ENCODE data around the gene RGMA.

Gene RGMA

DNA sequence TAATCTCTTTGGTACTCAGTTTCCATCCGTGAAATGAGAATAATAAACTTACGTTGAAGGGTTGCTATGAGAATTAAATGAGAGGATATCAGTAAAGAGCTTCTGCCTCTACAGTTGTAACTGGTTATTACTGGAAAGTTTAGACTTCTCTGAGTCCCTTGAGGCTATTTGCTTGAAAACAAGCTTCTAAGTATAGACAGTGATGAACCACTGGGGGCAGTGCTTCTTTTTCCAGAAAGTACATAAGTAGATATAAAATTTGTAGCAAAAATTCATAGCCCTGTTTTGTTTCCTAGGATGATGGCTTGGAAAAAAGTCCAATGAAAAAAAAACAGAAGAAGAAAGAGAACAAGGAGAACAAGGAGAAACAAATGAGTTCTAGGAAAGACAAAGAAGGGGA, 87.1 kb downstream of the RGMA start:
- no peak for DNase-seq

DNA sequence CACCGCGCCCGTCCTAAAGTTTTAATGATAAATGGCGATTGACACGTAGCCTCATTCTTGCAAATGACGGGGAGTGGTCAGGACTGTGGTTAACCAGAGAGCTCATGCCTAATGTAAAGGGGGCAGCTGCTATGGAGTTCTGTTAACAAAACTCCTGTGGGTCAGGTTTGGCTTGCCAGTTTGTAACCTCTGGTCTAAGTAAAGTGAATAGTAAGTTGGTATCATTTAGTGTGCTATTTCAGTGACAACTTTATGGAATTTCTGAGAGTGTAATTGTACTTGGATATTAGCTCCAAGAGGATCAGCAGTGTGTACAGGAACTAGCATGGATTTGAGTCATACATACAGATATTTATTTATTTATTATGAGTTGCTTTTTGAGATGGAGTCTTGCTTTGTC, 87.9 kb downstream of the RGMA start:
- DNase-seq = no peak

DNA sequence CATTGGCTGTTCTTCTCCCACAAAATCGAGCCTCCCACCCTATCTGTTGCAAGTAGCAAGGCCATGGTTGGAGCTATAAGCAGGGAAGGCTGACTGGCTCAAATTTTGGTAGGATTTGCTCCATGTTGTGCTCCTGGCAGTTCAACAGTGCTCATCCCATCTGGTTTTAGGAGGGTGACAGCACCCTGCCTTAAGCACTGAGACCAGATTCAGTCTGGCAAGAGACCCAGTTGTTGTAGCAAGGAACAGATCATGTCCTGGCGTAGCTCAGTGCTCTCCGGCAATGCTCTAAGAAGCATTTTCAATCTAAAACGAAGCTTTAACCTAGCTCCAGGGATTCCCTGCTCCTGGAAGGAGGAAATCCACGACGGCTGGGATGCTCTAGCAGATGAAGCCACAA, 91.2 kb downstream of the RGMA start:
- no peak for DNase-seq

DNA sequence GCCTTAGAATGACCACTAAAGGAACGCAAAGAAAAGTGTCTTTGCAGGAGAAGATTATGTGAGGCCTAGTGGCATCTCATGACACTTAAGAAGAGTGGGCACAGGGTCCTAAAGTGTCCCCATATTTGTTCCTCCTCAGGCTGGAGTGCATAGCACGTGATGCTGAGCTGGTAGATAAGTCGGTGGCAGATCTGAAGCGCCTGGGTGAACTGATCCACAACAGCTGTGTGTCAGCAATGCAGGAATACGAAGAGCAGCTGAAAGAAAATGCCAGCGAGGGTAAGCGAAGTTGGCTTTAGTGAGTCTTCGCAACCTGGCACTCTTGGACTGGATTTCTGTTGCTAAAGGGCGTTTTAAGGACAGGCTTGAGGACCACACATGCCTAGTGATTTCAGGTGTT, 96.3 kb downstream of the RGMA start:
- no peak for DNase-seq

DNA sequence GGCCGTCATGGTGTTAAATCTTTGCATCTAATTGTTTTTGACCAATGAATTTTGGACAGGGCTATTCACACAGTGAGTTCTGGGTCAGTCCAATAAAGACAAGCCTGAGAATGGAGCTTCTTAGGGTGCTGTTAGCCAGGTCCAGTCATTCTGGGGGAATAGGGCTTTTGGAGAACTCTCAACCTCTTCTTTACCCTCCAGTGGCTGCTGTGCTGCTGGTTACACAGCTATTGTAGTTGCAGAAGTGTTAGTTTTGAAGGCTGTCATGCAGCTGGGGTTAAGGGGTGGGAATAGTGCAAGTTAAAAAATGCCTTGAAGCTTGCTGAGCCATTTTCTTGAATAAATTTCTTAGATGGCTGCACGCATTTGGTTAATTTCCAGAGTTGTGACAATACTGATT, 99.0 kb downstream of the RGMA start:
- no peak for DNase-seq

DNA sequence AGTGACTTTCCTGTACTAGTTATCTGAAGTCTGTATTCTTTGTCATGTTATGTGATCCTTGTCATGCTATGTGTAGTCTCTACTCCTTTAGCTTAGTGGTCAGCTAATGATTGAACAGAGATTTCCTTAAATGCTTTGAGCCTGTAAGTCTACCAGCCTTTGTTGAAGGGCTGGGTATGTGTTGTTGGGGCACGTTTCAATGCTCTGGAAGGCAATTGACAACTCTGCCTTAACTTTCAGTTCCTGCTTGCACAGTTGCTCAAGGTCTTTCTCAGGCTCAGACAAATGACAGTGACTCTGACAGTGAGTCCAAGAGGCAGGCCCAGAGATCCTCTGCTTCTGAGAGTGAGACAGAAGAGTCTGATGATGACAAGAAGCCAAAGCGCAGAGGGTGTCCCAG, 99.5 kb downstream of the RGMA start:
- no peak for DNase-seq
